GM12864 (cell line): ENCODE data around the gene DYNC2I2.
"Not testable (repeated sequence)": the region's sequence is repeated elsewhere in the genome, so short reads cannot be mapped to it uniquely, and the experiment has no call there.

Experiments
- DNase-seq: peaks from one replicate; pipeline ENCODE4 v3.0.0-alpha.2; 2011; ENCODE audit warnings: low read depth
- H3K4me3 ChIP-seq: 2 replicates; pipeline ENCODE4 v1.5.1; 2011; ENCODE audit warnings: mild to moderate bottlenecking, low read depth, low read length, control low read depth
- TF ChIP-seq, protein P1 (sequence below): IDR thresholded peaks from 2 replicates; pipeline ENCODE4 v1.5.1; 2011; ENCODE audit warnings: low read depth, mild to moderate bottlenecking, moderate library complexity, low read length, control low read depth, inconsistent platforms; ENCODE audit errors: missing control alignments

Gene DYNC2I2

DNA sequence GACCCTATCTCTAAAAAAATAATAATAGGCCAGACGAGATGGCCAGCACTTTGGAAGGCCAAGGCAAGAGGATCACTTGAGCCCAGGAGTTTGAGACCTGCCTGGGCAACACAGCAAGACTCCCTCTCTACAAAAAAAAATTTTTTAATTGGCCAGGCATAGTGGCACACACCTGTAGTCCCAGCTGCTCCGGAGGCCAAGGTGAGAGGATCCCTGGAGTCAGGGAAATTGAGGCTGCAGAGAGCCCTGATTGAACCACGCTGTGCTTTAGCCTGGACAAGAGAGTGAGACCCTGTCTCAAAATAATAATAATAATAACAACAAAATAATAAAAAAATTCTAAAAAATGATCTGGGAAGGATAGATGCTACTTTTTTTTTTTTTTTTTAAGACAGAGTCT is 1.1 kb upstream of the DYNC2I2 start:
- no peak for DNase-seq
- TF ChIP-seq, protein P1, sequence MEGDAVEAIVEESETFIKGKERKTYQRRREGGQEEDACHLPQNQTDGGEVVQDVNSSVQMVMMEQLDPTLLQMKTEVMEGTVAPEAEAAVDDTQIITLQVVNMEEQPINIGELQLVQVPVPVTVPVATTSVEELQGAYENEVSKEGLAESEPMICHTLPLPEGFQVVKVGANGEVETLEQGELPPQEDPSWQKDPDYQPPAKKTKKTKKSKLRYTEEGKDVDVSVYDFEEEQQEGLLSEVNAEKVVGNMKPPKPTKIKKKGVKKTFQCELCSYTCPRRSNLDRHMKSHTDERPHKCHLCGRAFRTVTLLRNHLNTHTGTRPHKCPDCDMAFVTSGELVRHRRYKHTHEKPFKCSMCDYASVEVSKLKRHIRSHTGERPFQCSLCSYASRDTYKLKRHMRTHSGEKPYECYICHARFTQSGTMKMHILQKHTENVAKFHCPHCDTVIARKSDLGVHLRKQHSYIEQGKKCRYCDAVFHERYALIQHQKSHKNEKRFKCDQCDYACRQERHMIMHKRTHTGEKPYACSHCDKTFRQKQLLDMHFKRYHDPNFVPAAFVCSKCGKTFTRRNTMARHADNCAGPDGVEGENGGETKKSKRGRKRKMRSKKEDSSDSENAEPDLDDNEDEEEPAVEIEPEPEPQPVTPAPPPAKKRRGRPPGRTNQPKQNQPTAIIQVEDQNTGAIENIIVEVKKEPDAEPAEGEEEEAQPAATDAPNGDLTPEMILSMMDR = no peak
- no peak overlapping the region for H3K4me3 ChIP-seq

DNA sequence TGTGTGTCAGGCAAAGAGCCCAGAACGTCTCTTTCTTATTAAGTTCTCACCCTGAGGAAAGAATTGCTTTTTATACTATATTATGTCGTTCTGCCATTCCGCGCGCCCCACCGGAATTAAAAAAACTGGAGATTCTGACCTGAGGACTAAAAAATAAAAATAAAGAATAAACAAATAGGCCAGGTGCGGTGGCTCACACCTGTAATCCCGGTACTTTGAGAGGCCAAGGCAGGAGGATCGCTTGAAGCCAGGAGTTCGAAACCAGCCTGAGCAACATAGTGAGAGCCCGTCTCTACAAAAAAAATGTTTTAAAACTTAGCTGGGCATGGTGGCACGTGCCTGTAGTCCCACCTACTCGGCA is 677 bp upstream of the DYNC2I2 start:
- TF ChIP-seq, protein P1 = no peak
- no peak for DNase-seq
- H3K4me3 ChIP-seq = no peak overlapping the region

- DNase-seq = no peak
- H3K4me3 ChIP-seq = no peak overlapping the region
- TF ChIP-seq, protein P1 = no peak
Measured at GRCh38 chr9:128654481-128654880, 2.2 kb downstream of the DYNC2I2 start.

GRCh38 chr9:128653908-128654307 is 2.7 kb downstream of the DYNC2I2 start:
- H3K4me3 ChIP-seq = no peak overlapping the region
- DNase-seq = no peak
- TF ChIP-seq, protein P1 = no peak

- TF ChIP-seq, protein P1 = no peak
Measured at GRCh38 chr9:128651798-128652197, 4.8 kb downstream of the DYNC2I2 start.

DNA sequence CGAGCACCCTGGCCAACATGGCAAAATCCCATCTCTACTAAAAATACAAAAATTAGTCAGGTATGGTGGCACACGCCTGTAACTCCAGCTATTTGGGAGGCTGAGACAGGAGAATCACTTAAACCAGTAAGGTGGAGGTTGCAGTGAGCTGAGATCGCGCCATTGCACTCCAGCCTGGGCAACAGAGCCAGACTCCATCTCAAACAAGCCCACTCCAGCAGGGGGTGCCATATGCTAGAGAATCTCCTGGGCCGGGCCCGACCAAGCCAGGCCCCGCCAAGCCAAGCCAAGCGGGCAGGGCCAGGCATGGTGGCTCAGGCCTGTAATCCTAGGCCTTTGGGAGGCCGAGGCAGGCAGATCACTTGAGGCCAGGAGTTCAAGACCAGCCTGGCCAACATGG is 8.4 kb downstream of the DYNC2I2 start:
- DNase-seq, H3K4me3 ChIP-seq: not testable (repeated sequence)
- TF ChIP-seq, protein P1 = peak; percentile 36

More at GRCh38 chr9:128651798-128652197, 4.8 kb downstream of the DYNC2I2 start:
- no peak for DNase-seq
- H3K4me3 ChIP-seq = no peak overlapping the region

GRCh38 chr9:128643519-128644300 is 12.9 kb downstream of the DYNC2I2 start:
- TF ChIP-seq, protein P1 = no peak
- DNase-seq = peak; percentile 37

More at GRCh38 chr9:128643519-128644300, 12.9 kb downstream of the DYNC2I2 start:
- no peak overlapping the region for H3K4me3 ChIP-seq
